Kidney glomerular epithelial cell (primary cell): Measurements from ENCODE around the gene CREBL2.
A peak's percentile ranks its signal among the peaks of the same experiment; 100 is the strongest.

ENCODE experiments used
- DNase-seq: peaks from one replicate; lab custom pipeline; 2025; lab: John Stamatoyannopoulos, UW

Gene CREBL2

GRCh38 chr12:12676605-12677004 is 64.9 kb downstream of the CREBL2 start:
- DNase-seq: no peak

GRCh38 chr12:12681061-12681765 is 69.5 kb downstream of the CREBL2 start:
- no peak for DNase-seq

GRCh38 chr12:12682284-12682683 is 70.6 kb downstream of the CREBL2 start:
- DNase-seq: no peak

- no peak for DNase-seq
Observed at GRCh38 chr12:12683136-12683697, 71.5 kb downstream of the CREBL2 start.

GRCh38 chr12:12683725-12684124 is 72.0 kb downstream of the CREBL2 start:
- no peak for DNase-seq

GRCh38 chr12:12684375-12685106 is 72.9 kb downstream of the CREBL2 start:
- peak; percentile 8 for DNase-seq

- DNase-seq: no peak
Observed at GRCh38 chr12:12685305-12685704, 73.6 kb downstream of the CREBL2 start.

GRCh38 chr12:12686472-12686871 is 74.8 kb downstream of the CREBL2 start:
- no peak for DNase-seq

GRCh38 chr12:12686925-12687324 is 75.2 kb downstream of the CREBL2 start:
- no peak for DNase-seq

GRCh38 chr12:12689647-12690300 is 78.1 kb downstream of the CREBL2 start:
- no peak for DNase-seq

- no peak for DNase-seq
Observed at GRCh38 chr12:12691549-12691948, 79.9 kb downstream of the CREBL2 start.

GRCh38 chr12:12693111-12693671 is 81.5 kb downstream of the CREBL2 start:
- DNase-seq: no peak
